ENCODE measurements around the gene PIK3R5.

- no peak for TF ChIP-seq CTCF (conservative IDR thresholded peaks at IDR 0.05 in 1 of 2, IDR thresholded peaks at IDR 0.05 in 1 of 2; ENCODE audit: low read depth in 1 of 2, low read length in 2 of 2)
- TF ChIP-seq EZH2 (IDR thresholded peaks at IDR 0.05; ENCODE audit: low read length, missing control alignments): no peak
These were observed 81.0 kb downstream of the PIK3R5 start for GRCh38 chr17:8884336-8884990.

All from fibroblast of lung (primary cell).